ENCODE measurements around the gene MORN2.

- no peak for TF ChIP-seq CTCF (IDR thresholded peaks at IDR 0.05 in 4 of 5, conservative IDR thresholded peaks at IDR 0.05 in 1 of 5)
- TF ChIP-seq POLR2A (IDR thresholded peaks at IDR 0.05): no peak
Measured at GRCh38 chr2:38922902-38923301, 47.1 kb downstream of the MORN2 start.

Data from gastrocnemius medialis (tissue), 4 donors.